SK-N-SH treated with all-trans-retinoic acid at 6 μM for 48 hours (cell line): ENCODE data around the gene PHRF1.
A peak's percentile ranks its signal among the peaks of the same experiment; 100 is the strongest.

Experiments
- ATAC-seq: fragments of 200-7000 bp; cut with Tn5 transposase; 3 replicates; pipeline ENCODE4 v1.9.1; 2020; ENCODE audit warnings: mild to moderate bottlenecking, moderate library complexity
- ARNTL ChIP-seq: fragments of 450-650 bp; formaldehyde crosslinking; IDR thresholded peaks from 2 replicates; pipeline ENCODE4 v1.5.0; 2020; ENCODE audit warnings: low read depth, mild to moderate bottlenecking, moderate library complexity, borderline replicate concordance
- BACH2 ChIP-seq: fragments of 250-450 bp; sonication (Bioruptor Pico); IDR thresholded peaks from 2 replicates; pipeline ENCODE4 v1.9.0; 2021; ENCODE audit warnings: mild to moderate bottlenecking, borderline replicate concordance
- CSDC2 ChIP-seq: fragments of 250-450 bp; sonication (Bioruptor Pico); IDR thresholded peaks from 2 replicates; pipeline ENCODE4 v1.5.0; 2020; ENCODE audit warnings: mild to moderate bottlenecking, moderate library complexity
- ESRRG ChIP-seq: fragments of 250-450 bp; sonication (Bioruptor Pico); IDR thresholded peaks from 2 replicates; pipeline ENCODE4 v1.6.1; 2021; ENCODE audit warnings: mild to moderate bottlenecking
- ISL1 ChIP-seq: fragments of 250-450 bp; sonication (Bioruptor Pico); IDR thresholded peaks from 2 replicates; pipeline ENCODE4 v2.1.2; 2022; ENCODE audit warnings: mild to moderate bottlenecking, moderate library complexity
- PPARA ChIP-seq: fragments of 250-450 bp; sonication (Bioruptor Pico); IDR thresholded peaks from 2 replicates; pipeline ENCODE4 v1.5.0; 2020; ENCODE audit warnings: mild to moderate bottlenecking, borderline replicate concordance
- SNAI2 ChIP-seq: fragments of 250-450 bp; sonication (Bioruptor Pico); IDR thresholded peaks from 2 replicates; pipeline ENCODE4 v1.5.0; 2020; ENCODE audit warnings: mild to moderate bottlenecking, moderate library complexity
- TOX ChIP-seq: fragments of 250-450 bp; sonication (Bioruptor Pico); IDR thresholded peaks from 2 replicates; pipeline ENCODE4 v1.8.0; 2021; ENCODE audit warnings: mild to moderate bottlenecking, moderate library complexity, borderline replicate concordance
- ZC3H10 ChIP-seq: fragments of 250-450 bp; sonication (Bioruptor Pico); IDR thresholded peaks from 2 replicates; pipeline ENCODE4 v1.5.1; 2021; ENCODE audit warnings: mild to moderate bottlenecking, moderate library complexity
- ZFP3 ChIP-seq: fragments of 250-450 bp; sonication (Bioruptor Pico); IDR thresholded peaks from 2 replicates; pipeline ENCODE4 v1.5.0; 2020; ENCODE audit warnings: mild to moderate bottlenecking, moderate library complexity
- ZFP30 ChIP-seq: fragments of 450-650 bp; formaldehyde crosslinking; IDR thresholded peaks from 2 replicates; pipeline ENCODE4 v1.5.0; 2022; ENCODE audit warnings: mild to moderate bottlenecking, moderate library complexity
- ZNF565 ChIP-seq: fragments of 450-650 bp; formaldehyde crosslinking; conservative IDR thresholded peaks from 2 replicates; pipeline ENCODE4 v1.5.0; 2020; ENCODE audit warnings: low read depth, mild to moderate bottlenecking, moderate library complexity
- ZNF8 ChIP-seq: fragments of 450-650 bp; formaldehyde crosslinking; IDR thresholded peaks from 2 replicates; pipeline ENCODE4 v1.5.0; 2020; ENCODE audit warnings: mild to moderate bottlenecking, moderate library complexity
- TF ChIP-seq, protein P1 (sequence below): fragments of 250-450 bp; sonication (Bioruptor Pico); IDR thresholded peaks from 2 replicates; pipeline ENCODE4 v1.5.1; 2020; ENCODE audit warnings: low read depth, mild to moderate bottlenecking, moderate library complexity
- TF ChIP-seq, protein P2 (sequence below): fragments of 250-450 bp; sonication (Bioruptor Pico); IDR thresholded peaks from 2 replicates; pipeline ENCODE4 v1.8.0; 2021; ENCODE audit warnings: low read depth, mild to moderate bottlenecking, moderate library complexity, borderline replicate concordance
- TF ChIP-seq, protein P3 (sequence below): fragments of 250-450 bp; sonication (Bioruptor Pico); IDR thresholded peaks from 2 replicates; pipeline ENCODE4 v1.5.0; 2020; ENCODE audit warnings: mild to moderate bottlenecking, moderate library complexity
- TF ChIP-seq, protein P4 (sequence below): fragments of 250-450 bp; sonication (Bioruptor Pico); IDR thresholded peaks from 2 replicates; pipeline ENCODE4 v1.8.0; 2020; ENCODE audit warnings: mild to moderate bottlenecking, moderate library complexity, borderline replicate concordance
- TF ChIP-seq, protein P5 (sequence below): fragments of 250-450 bp; sonication (Bioruptor Pico); IDR thresholded peaks from 2 replicates; pipeline ENCODE4 v1.5.1; 2021; ENCODE audit warnings: mild to moderate bottlenecking, moderate library complexity

PHRF1 gene

DNA sequence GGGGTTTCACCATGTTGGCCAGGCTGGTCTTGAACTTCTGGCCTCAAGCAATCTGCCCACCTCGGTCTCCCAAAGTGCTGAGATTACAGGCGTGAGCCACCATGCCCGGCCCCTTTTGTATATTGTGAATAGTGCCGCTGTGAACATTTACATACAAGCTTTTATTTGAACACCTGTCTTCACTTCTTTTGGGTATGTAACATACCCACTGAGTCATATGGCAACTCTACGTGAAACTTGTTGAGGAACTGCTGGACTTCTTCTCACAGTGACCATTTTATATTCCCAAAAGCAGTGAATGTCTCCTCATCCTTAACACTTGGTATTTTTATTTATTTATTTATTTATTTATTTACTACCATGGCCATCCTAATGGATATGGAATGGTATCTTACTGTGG is 54.6 kb downstream of the PHRF1 start:
- no peak for ATAC-seq

DNA sequence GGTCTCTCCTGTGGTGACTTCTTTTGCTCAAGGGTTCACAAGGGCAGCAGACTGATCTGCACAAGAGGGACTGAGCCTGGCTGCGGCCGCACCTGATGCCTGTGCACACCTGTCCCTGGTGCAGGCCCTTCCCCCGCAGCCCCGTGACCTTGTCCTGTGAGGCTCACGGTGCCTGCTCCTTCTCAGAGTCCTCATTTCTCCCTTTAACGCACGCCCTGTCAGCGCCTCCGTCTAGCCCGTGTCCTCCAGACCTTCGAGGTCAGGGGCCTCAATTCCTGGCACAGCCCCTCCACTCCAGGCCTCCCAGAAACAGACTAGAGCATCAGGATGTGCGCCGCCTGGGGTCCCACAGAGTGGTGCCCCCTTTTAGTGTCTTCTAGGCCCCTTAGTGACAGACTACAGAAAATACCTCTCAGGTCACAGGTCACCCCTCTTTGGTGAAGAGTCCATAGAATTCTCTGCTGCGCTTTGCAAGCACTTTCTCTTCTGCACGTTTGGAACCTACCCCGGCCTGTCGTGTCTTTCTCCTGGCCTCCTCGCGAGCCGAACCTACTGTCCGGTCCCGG is 59.8 kb downstream of the PHRF1 start:
- TF ChIP-seq, protein P1, sequence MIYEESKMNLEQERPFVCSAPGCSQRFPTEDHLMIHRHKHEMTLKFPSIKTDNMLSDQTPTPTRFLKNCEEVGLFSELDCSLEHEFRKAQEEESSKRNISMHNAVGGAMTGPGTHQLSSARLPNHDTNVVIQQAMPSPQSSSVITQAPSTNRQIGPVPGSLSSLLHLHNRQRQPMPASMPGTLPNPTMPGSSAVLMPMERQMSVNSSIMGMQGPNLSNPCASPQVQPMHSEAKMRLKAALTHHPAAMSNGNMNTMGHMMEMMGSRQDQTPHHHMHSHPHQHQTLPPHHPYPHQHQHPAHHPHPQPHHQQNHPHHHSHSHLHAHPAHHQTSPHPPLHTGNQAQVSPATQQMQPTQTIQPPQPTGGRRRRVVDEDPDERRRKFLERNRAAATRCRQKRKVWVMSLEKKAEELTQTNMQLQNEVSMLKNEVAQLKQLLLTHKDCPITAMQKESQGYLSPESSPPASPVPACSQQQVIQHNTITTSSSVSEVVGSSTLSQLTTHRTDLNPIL = no peak
- TF ChIP-seq ZC3H10 (no peak), PPARA (CRISPR knock-in tag) (no peak), ESRRG (no peak), ZFP30 (no peak), ISL1 (CRISPR knock-in tag) (no peak), TOX (CRISPR knock-in tag) (no peak), SNAI2 (CRISPR knock-in tag) (no peak), ZFP3 (CRISPR knock-in tag) (no peak), CSDC2 (CRISPR knock-in tag) (no peak), ARNTL (CRISPR knock-in tag) (no peak), BACH2 (CRISPR knock-in tag) (no peak)
- TF ChIP-seq, protein P2, sequence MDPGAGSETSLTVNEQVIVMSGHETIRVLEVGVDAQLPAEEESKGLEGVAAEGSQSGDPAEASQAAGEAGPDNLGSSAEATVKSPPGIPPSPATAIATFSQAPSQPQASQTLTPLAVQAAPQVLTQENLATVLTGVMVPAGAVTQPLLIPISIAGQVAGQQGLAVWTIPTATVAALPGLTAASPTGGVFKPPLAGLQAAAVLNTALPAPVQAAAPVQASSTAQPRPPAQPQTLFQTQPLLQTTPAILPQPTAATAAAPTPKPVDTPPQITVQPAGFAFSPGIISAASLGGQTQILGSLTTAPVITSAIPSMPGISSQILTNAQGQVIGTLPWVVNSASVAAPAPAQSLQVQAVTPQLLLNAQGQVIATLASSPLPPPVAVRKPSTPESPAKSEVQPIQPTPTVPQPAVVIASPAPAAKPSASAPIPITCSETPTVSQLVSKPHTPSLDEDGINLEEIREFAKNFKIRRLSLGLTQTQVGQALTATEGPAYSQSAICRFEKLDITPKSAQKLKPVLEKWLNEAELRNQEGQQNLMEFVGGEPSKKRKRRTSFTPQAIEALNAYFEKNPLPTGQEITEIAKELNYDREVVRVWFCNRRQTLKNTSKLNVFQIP (CRISPR knock-in tag) = no peak
- TF ChIP-seq, protein P3, sequence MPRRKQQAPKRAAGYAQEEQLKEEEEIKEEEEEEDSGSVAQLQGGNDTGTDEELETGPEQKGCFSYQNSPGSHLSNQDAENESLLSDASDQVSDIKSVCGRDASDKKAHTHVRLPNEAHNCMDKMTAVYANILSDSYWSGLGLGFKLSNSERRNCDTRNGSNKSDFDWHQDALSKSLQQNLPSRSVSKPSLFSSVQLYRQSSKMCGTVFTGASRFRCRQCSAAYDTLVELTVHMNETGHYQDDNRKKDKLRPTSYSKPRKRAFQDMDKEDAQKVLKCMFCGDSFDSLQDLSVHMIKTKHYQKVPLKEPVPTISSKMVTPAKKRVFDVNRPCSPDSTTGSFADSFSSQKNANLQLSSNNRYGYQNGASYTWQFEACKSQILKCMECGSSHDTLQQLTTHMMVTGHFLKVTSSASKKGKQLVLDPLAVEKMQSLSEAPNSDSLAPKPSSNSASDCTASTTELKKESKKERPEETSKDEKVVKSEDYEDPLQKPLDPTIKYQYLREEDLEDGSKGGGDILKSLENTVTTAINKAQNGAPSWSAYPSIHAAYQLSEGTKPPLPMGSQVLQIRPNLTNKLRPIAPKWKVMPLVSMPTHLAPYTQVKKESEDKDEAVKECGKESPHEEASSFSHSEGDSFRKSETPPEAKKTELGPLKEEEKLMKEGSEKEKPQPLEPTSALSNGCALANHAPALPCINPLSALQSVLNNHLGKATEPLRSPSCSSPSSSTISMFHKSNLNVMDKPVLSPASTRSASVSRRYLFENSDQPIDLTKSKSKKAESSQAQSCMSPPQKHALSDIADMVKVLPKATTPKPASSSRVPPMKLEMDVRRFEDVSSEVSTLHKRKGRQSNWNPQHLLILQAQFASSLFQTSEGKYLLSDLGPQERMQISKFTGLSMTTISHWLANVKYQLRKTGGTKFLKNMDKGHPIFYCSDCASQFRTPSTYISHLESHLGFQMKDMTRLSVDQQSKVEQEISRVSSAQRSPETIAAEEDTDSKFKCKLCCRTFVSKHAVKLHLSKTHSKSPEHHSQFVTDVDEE (CRISPR knock-in tag) = no peak
- TF ChIP-seq, protein P4, sequence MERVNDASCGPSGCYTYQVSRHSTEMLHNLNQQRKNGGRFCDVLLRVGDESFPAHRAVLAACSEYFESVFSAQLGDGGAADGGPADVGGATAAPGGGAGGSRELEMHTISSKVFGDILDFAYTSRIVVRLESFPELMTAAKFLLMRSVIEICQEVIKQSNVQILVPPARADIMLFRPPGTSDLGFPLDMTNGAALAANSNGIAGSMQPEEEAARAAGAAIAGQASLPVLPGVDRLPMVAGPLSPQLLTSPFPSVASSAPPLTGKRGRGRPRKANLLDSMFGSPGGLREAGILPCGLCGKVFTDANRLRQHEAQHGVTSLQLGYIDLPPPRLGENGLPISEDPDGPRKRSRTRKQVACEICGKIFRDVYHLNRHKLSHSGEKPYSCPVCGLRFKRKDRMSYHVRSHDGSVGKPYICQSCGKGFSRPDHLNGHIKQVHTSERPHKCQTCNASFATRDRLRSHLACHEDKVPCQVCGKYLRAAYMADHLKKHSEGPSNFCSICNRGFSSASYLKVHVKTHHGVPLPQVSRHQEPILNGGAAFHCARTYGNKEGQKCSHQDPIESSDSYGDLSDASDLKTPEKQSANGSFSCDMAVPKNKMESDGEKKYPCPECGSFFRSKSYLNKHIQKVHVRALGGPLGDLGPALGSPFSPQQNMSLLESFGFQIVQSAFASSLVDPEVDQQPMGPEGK (CRISPR knock-in tag) = no peak
- TF ChIP-seq, all 23 proteins: peak for 0
- ATAC-seq = no peak

More for the DNA sequence above, 54.6 kb downstream of the PHRF1 start:
- TF ChIP-seq ZC3H10 (no peak), PPARA (CRISPR knock-in tag) (no peak), ZNF565 (no peak), ZFP3 (CRISPR knock-in tag) (no peak), ARNTL (CRISPR knock-in tag) (no peak)
- TF ChIP-seq, protein P4 (CRISPR knock-in tag) = no peak

DNA sequence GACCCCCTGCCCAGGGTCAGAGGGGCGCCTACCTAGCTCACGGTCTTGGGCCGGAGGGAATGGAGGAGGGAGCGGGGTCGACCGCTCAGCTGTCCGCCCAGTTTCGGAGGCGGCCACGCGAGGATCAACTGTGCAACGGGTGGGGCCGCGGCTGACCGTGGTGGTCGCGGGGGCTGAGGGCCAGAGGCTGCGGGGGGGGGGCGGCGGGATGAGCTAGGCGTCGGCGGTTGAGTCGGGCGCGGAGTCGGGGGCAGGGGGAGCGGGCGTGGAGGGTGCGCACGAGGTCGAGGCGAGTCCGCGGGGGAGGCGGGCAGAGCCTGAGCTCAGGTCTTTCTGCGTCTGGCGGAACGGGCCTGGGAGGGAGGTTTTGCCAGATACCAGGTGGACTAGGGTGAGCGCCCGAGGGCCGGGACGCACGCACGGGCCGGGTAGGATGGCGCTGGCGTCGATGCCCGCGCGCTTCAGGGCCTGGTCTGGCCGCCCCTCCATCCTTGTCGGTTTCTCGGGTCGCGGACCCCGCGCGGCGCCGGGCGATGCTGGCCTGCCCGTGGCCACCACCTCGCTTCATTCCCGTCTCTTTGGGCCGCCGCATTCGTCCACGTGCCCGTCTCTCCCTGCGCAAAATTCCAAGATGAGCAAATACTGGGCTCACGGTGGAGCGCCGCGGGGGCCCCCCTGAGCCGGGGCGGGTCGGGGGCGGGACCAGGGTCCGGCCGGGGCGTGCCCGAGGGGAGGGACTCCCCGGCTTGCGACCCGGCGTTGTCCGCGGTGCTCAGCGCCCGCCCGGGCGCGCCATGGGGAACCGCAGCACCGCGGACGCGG is 60.5 kb downstream of the PHRF1 start, which contains the start of gene DRD4:
TSS of gene DRD4 (plus strand) at position 759 of the 822 bp plus-strand sequence. CDS start at position 795, 36 bp downstream.
- ATAC-seq = peak; percentile 32
- TF ChIP-seq, protein P5, sequence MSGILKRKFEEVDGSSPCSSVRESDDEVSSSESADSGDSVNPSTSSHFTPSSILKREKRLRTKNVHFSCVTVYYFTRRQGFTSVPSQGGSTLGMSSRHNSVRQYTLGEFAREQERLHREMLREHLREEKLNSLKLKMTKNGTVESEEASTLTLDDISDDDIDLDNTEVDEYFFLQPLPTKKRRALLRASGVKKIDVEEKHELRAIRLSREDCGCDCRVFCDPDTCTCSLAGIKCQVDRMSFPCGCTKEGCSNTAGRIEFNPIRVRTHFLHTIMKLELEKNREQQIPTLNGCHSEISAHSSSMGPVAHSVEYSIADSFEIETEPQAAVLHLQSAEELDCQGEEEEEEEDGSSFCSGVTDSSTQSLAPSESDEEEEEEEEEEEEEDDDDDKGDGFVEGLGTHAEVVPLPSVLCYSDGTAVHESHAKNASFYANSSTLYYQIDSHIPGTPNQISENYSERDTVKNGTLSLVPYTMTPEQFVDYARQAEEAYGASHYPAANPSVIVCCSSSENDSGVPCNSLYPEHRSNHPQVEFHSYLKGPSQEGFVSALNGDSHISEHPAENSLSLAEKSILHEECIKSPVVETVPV = no peak
- TF ChIP-seq ZNF8 (CRISPR knock-in tag) (no peak), ZFP30 (no peak)
